ENCODE data around the gene SCFD2. TPM values are rescaled to one million over a fixed set of nuclear protein-coding genes. Genes with fewer than 3 reads are reported as not detected.
A peak's percentile ranks its signal among the peaks of the same experiment; 100 is the strongest.

Gene SCFD2
- total RNA-seq, 1 experiment from 2014 or later, result 12.4 TPM

DNA sequence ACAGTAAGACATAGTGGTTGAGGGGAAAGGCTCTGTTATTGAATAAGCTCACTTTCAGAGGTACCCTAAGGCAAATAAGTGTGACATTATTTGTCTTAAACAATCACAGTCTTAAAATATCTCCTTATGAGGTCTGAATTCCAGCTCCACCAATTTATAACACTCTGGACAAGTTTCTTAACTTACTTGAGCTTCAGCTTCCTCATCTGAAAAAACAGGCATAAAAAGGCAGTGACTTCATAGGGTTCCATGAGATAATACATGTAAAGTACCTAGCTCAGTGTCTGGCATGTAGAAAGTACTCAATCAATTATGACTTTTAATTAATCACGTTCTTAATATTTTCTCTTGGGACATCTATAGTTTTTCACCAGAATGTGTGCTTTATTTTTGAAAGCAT lies 301.3 kb downstream of the SCFD2 start (continued):
- TF ChIP-seq AFF4 (CRISPR knock-in tag; IDR thresholded peaks at IDR 0.05; ENCODE audit: borderline replicate concordance) (no peak), TEAD1 (CRISPR knock-in tag; IDR thresholded peaks at IDR 0.05) (no peak), NFATC4 (CRISPR knock-in tag; IDR thresholded peaks at IDR 0.05) (no peak)
- TF ChIP-seq, protein P1, sequence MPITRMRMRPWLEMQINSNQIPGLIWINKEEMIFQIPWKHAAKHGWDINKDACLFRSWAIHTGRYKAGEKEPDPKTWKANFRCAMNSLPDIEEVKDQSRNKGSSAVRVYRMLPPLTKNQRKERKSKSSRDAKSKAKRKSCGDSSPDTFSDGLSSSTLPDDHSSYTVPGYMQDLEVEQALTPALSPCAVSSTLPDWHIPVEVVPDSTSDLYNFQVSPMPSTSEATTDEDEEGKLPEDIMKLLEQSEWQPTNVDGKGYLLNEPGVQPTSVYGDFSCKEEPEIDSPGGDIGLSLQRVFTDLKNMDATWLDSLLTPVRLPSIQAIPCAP (CRISPR knock-in tag; IDR thresholded peaks at IDR 0.05), result no peak

- H3K9me3 Mint-ChIP-seq, result peaks cover 3% of the 10 kb centered on the region; the same call in 1 of the 2 replicates
- no peaks in the 10 kb centered on the region for H3K27me3 Mint-ChIP-seq (ENCODE audit: low read depth)
- no peaks in the 10 kb centered on the region for H3K36me3 Mint-ChIP-seq
- DNase-seq (ENCODE audit: low spot score), result no peak
- ChIA-PET CTCF (interaction anchor here (1.4 kb wide), 1 partner anchor 9 kb away, joined by 4 read pairs; no protein-coding TSS in a partner anchor), POLR2A (no interaction called here)
- H3K4me3 Mint-ChIP-seq, result no peak overlapping the region
- peak overlapping the region; percentile 76; the same call in 1 of the 2 replicates for H3K27ac Mint-ChIP-seq
- TF ChIP-seq FOXK1 (CRISPR knock-in tag; IDR thresholded peaks at IDR 0.05) (no peak), GABPB1 (CRISPR knock-in tag; IDR thresholded peaks at IDR 0.05) (no peak), E2F1 (CRISPR knock-in tag; IDR thresholded peaks at IDR 0.05) (no peak), SOX15 (CRISPR knock-in tag; IDR thresholded peaks at IDR 0.05) (no peak), ZNF121 (CRISPR knock-in tag; IDR thresholded peaks at IDR 0.05) (no peak), NFE2L1 (CRISPR knock-in tag; IDR thresholded peaks at IDR 0.05) (no peak), NR1H2 (CRISPR knock-in tag; IDR thresholded peaks at IDR 0.05) (no peak)
- TF ChIP-seq, protein P2, sequence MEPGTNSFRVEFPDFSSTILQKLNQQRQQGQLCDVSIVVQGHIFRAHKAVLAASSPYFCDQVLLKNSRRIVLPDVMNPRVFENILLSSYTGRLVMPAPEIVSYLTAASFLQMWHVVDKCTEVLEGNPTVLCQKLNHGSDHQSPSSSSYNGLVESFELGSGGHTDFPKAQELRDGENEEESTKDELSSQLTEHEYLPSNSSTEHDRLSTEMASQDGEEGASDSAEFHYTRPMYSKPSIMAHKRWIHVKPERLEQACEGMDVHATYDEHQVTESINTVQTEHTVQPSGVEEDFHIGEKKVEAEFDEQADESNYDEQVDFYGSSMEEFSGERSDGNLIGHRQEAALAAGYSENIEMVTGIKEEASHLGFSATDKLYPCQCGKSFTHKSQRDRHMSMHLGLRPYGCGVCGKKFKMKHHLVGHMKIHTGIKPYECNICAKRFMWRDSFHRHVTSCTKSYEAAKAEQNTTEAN (CRISPR knock-in tag; IDR thresholded peaks at IDR 0.05), result no peak
- TF ChIP-seq, protein P3, sequence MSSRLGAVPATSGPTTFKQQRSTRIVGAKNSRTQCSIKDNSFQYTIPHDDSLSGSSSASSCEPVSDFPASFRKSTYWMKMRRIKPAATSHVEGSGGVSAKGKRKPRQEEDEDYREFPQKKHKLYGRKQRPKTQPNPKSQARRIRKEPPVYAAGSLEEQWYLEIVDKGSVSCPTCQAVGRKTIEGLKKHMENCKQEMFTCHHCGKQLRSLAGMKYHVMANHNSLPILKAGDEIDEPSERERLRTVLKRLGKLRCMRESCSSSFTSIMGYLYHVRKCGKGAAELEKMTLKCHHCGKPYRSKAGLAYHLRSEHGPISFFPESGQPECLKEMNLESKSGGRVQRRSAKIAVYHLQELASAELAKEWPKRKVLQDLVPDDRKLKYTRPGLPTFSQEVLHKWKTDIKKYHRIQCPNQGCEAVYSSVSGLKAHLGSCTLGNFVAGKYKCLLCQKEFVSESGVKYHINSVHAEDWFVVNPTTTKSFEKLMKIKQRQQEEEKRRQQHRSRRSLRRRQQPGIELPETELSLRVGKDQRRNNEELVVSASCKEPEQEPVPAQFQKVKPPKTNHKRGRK (CRISPR knock-in tag; IDR thresholded peaks at IDR 0.05; ENCODE audit: borderline replicate concordance), result no peak
- TF ChIP-seq, protein P4, sequence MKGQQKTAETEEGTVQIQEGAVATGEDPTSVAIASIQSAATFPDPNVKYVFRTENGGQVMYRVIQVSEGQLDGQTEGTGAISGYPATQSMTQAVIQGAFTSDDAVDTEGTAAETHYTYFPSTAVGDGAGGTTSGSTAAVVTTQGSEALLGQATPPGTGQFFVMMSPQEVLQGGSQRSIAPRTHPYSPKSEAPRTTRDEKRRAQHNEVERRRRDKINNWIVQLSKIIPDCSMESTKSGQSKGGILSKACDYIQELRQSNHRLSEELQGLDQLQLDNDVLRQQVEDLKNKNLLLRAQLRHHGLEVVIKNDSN (CRISPR knock-in tag; IDR thresholded peaks at IDR 0.05), result no peak
- TF ChIP-seq, protein P5, sequence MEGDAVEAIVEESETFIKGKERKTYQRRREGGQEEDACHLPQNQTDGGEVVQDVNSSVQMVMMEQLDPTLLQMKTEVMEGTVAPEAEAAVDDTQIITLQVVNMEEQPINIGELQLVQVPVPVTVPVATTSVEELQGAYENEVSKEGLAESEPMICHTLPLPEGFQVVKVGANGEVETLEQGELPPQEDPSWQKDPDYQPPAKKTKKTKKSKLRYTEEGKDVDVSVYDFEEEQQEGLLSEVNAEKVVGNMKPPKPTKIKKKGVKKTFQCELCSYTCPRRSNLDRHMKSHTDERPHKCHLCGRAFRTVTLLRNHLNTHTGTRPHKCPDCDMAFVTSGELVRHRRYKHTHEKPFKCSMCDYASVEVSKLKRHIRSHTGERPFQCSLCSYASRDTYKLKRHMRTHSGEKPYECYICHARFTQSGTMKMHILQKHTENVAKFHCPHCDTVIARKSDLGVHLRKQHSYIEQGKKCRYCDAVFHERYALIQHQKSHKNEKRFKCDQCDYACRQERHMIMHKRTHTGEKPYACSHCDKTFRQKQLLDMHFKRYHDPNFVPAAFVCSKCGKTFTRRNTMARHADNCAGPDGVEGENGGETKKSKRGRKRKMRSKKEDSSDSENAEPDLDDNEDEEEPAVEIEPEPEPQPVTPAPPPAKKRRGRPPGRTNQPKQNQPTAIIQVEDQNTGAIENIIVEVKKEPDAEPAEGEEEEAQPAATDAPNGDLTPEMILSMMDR (IDR thresholded peaks at IDR 0.05), result no peak
- ATAC-seq, result peak; percentile 34; the same call in 1 of the 2 replicates
- H3K4me1 Mint-ChIP-seq, result peaks cover 15% of the 10 kb centered on the region
Measured at GRCh38 chr4:53061091-53061850, 304.6 kb downstream of the SCFD2 start.

Data from WTC11 (cell line).